ENCODE measurements around the gene SERPINA5.

- TF ChIP-seq CHD7 (IDR thresholded peaks at IDR 0.05; ENCODE audit: insufficient replicate concordance, low read length) = no peak
- TF ChIP-seq CHD1 (IDR thresholded peaks at IDR 0.05; ENCODE audit: low read depth, low read length) = no peak
- TF ChIP-seq POLR2A (IDR thresholded peaks at IDR 0.05; ENCODE audit: control extremely low read depth in 1 of 2, low read depth in 2 of 2, low read length in 2 of 2) = no peak
- TF ChIP-seq EZH2 (IDR thresholded peaks at IDR 0.05; ENCODE audit: low read depth, low read length, severe bottlenecking) = no peak
- TF ChIP-seq CTCF (IDR thresholded peaks at IDR 0.05; ENCODE audit: control extremely low read depth in 1 of 3, insufficient read depth in 1 of 3, low read depth in 1 of 3, low read length in 3 of 3) = no peak
- TF ChIP-seq YY1 (IDR thresholded peaks at IDR 0.05; ENCODE audit: low read depth, low read length) = no peak
- TF ChIP-seq POLR2AphosphoS5 (IDR thresholded peaks at IDR 0.05; ENCODE audit: low read depth, low read length) = no peak
- TF ChIP-seq, protein P1, sequence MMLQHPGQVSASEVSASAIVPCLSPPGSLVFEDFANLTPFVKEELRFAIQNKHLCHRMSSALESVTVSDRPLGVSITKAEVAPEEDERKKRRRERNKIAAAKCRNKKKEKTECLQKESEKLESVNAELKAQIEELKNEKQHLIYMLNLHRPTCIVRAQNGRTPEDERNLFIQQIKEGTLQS (IDR thresholded peaks at IDR 0.05; ENCODE audit: insufficient read depth, low read depth, low read length) = no peak
- TF ChIP-seq MAX (IDR thresholded peaks at IDR 0.05) = no peak
- TF ChIP-seq RNF2 (IDR thresholded peaks at IDR 0.05; ENCODE audit: borderline replicate concordance, low read depth, low read length, missing control alignments, poor library complexity, severe bottlenecking) = no peak
- TF ChIP-seq JUN (IDR thresholded peaks at IDR 0.05; ENCODE audit: low read depth, low read length) = no peak
- no peak for TF ChIP-seq EGR1 (IDR thresholded peaks at IDR 0.05; ENCODE audit: borderline replicate concordance, low read depth, low read length)
- no peak for TF ChIP-seq TAF1 (IDR thresholded peaks at IDR 0.05; ENCODE audit: low read depth, low read length)
- TF ChIP-seq SIX5 (IDR thresholded peaks at IDR 0.05; ENCODE audit: low read depth, low read length) = no peak
Observed at GRCh38 chr14:94633121-94633520, 51.9 kb downstream of the SERPINA5 start.

All from H1 (cell line).